A673 (cell line): ENCODE results near the gene ASB8. TPM values are rescaled to one million over a fixed set of nuclear protein-coding genes. Genes with fewer than 3 reads are reported as not detected.

Experiments used
- BruUV-seq: library from RNA; stranded (reverse); fragments of 400-500 nt; replicated peaks from 2 replicates; lab custom pipeline; 2021; lab: Mats Ljungman, UMichigan
- CTCF ChIA-PET: fragments of 300-600 bp; sonication (Branson Sonifier 250); formaldehyde crosslinking; loops from one replicate; lab custom pipeline; 2022; ENCODE audit warnings: antibody characterized with exemption; lab: Charles Lee
- POLR2A ChIA-PET: fragments of 300-600 bp; sonication (Branson Sonifier 250); formaldehyde crosslinking; loops from one replicate; lab custom pipeline; 2022; ENCODE audit warnings: antibody characterized with exemption; ENCODE audit not compliant: low non-redundant PET; lab: Charles Lee
- DNase-seq: peaks from one replicate; pipeline ENCODE4 v3.0.0-alpha.2; 2015; ENCODE audit warnings: low spot score
- H3K27ac ChIP-seq: fragments of 200-600 bp; sonication (generic); 2 replicates; pipeline ENCODE4 v1.5.1; 2016; ENCODE audit warnings: mixed run types, low read depth, mild to moderate bottlenecking, mixed read lengths, antibody characterized with exemption, low read length; ENCODE audit not compliant: poor library complexity, severe bottlenecking
- H3K27me3 ChIP-seq: fragments of 200-600 bp; sonication (generic); replicated peaks from 2 replicates; pipeline ENCODE4 v1.6.1; 2017; ENCODE audit warnings: mixed run types, low read depth, mild to moderate bottlenecking, mixed read lengths, antibody characterized with exemption, low read length; ENCODE audit not compliant: insufficient read depth, poor library complexity
- H3K36me3 ChIP-seq: fragments of 200-600 bp; sonication (generic); 2 replicates; pipeline ENCODE4 v1.6.1; 2016; ENCODE audit warnings: mixed run types, mild to moderate bottlenecking, mixed read lengths, antibody characterized with exemption, low read length; ENCODE audit not compliant: insufficient read depth, poor library complexity, severe bottlenecking
- H3K4me1 ChIP-seq: fragments of 200-600 bp; sonication (generic); 2 replicates; pipeline ENCODE4 v1.6.1; 2017; ENCODE audit warnings: mixed run types, mild to moderate bottlenecking, mixed read lengths, antibody characterized with exemption, low read length; ENCODE audit not compliant: insufficient read depth, poor library complexity, severe bottlenecking
- H3K4me3 ChIP-seq: fragments of 200-600 bp; sonication (generic); 2 replicates; pipeline ENCODE4 v1.5.1; 2016; ENCODE audit warnings: low read depth, mixed run types, mild to moderate bottlenecking, mixed read lengths, low read length; ENCODE audit not compliant: poor library complexity, severe bottlenecking
- H3K9me3 ChIP-seq: fragments of 200-600 bp; sonication (generic); 2 replicates; pipeline ENCODE4 v1.6.1; 2016; ENCODE audit warnings: mixed run types, low read depth, mild to moderate bottlenecking, mixed read lengths, antibody characterized with exemption, low read length; ENCODE audit not compliant: poor library complexity, severe bottlenecking
- CTCF ChIP-seq: fragments of 300-800, 200-600 bp; sonication (generic); conservative IDR thresholded peaks from 2 replicates; pipeline ENCODE4 v1.5.1; 2017; ENCODE audit warnings: low read depth, mild to moderate bottlenecking, antibody characterized with exemption, low read length, moderate library complexity, mixed read lengths
- EZH2 ChIP-seq: fragments of 200-600 bp; sonication (generic); IDR thresholded peaks from 2 replicates; pipeline ENCODE4 v1.6.1; 2017; ENCODE audit warnings: borderline replicate concordance, low read depth, mild to moderate bottlenecking, mixed read lengths, antibody characterized with exemption, low read length; ENCODE audit not compliant: poor library complexity, severe bottlenecking
- intact Hi-C: fragments of 100-400 bp; cut with micrococcal nuclease; formaldehyde crosslinking; loops from one replicate; pipeline ENCODE4 v1.10.0; 2022; ENCODE audit not compliant: unreplicated experiment
- total RNA-seq: library from RNA; stranded (reverse); gene quantifications from 2 replicates; pipeline ENCODE4 v1.2.3, GENCODE V29; 2021

Gene ASB8
- total RNA-seq, 1 experiment from 2014 or later = 23.5 TPM

GRCh38 chr12:48177982-48178381 is 20.7 kb upstream of the ASB8 start:
- Histone ChIP-seq H3K36me3 (no peaks in the 10 kb centered on the region), H3K4me1 (peaks cover 22% of the 10 kb centered on the region), H3K27me3 (peaks cover 5% of the 10 kb centered on the region), H3K9me3 (no peaks in the 10 kb centered on the region), H3K27ac (no peak overlapping the region), H3K4me3 (no peak overlapping the region)
- ChIA-PET CTCF (no interaction called here), POLR2A (no interaction called here)
- TF ChIP-seq CTCF (no peak), EZH2 (no peak)
- intact Hi-C loops = no loop called here
- DNase-seq = no peak
- BruUV-seq = no TSS peak

DNA sequence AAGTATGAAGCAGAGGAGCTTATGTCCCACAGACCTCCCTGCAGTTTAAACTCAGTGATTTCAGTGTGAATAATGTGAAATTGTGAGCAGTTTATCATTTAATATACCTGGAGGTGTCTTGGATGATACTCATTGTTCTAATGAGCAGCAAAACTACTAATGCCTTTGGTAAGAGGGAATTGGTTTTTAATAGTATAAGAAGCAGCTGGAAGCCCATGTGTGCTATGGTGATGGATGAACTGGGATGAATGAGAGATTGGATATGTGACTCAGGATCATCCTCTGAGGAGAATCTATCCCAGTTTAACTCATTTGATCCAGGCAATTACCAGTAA is 19.1 kb upstream of the ASB8 start:
- no peaks in the 10 kb centered on the region for H3K36me3 ChIP-seq
- H3K27ac ChIP-seq = no peak overlapping the region
- peaks cover 14% of the 10 kb centered on the region for H3K4me1 ChIP-seq
- intact Hi-C loops = no loop called here
- TF ChIP-seq EZH2 = no peak
- ChIA-PET CTCF (no interaction called here), POLR2A (no interaction called here)
- no peak overlapping the region for H3K4me3 ChIP-seq
- no peaks in the 10 kb centered on the region for H3K9me3 ChIP-seq
- no peak for DNase-seq
- H3K27me3 ChIP-seq = no peaks in the 10 kb centered on the region
- BruUV-seq = no TSS peak

- H3K36me3 ChIP-seq = no peaks in the 10 kb centered on the region
- ChIA-PET POLR2A (no interaction called here), CTCF (no interaction called here)
- H3K4me3 ChIP-seq = peak overlapping the region; percentile 5
- peak overlapping the region; percentile 71 for H3K27ac ChIP-seq
- peaks cover 14% of the 10 kb centered on the region for H3K4me1 ChIP-seq
- TF ChIP-seq EZH2 (no peak), CTCF (no peak)
- DNase-seq = no peak
- intact Hi-C loops = no loop called here
- H3K9me3 ChIP-seq = no peaks in the 10 kb centered on the region
- BruUV-seq = no TSS peak
- H3K27me3 ChIP-seq = no peaks in the 10 kb centered on the region
Observed at GRCh38 chr12:48175613-48176416, 18.5 kb upstream of the ASB8 start.

DNA sequence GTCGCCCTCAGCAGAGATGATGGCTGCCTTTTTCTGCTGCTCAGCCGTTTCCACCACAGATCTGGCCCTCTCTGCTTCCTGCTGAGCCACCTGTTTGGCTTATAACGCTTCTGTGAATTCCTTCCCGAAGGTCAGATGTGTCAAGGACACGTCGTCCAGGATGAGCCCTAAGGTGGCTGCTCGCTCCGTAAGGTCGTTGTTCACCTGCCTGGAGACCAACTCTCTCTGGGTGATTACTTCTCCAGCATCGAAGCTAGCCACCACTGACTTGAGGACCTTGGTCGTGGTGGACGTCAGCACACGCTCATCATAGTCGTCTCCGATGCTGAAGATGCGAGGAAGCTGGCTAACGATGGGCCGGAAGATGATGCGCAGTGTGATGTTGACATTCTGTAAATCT is 11.7 kb upstream of the ASB8 start:
- no TSS peak for BruUV-seq
- ChIA-PET CTCF (no interaction called here), POLR2A (no interaction called here)
- DNase-seq = no peak
- H3K4me1 ChIP-seq = no peaks in the 10 kb centered on the region
- no peaks in the 10 kb centered on the region for H3K27me3 ChIP-seq
- H3K9me3 ChIP-seq = no peaks in the 10 kb centered on the region
- intact Hi-C loops = loop anchor here (10.0 kb wide), 1 partner anchor 454 kb away; no protein-coding TSS in a partner anchor
- H3K36me3 ChIP-seq = no peaks in the 10 kb centered on the region
- no peak overlapping the region for H3K4me3 ChIP-seq
- TF ChIP-seq EZH2 = no peak
- TF ChIP-seq CTCF = no peak
- H3K27ac ChIP-seq = no peak overlapping the region
